Astrocyte (in vitro differentiated cells and primary cell): ENCODE data around the gene AUNIP. TPM values are rescaled to one million over a fixed set of nuclear protein-coding genes. Genes with fewer than 3 reads are reported as not detected.
A peak's percentile ranks its signal among the peaks of the same experiment; 100 is the strongest.

Experiments
- DNase-seq: peaks from one replicate; pipeline ENCODE4 v3.0.0-alpha.2; 2010; ENCODE audit warnings: low read depth
- FAIRE-seq: peaks from 2 replicates; lab custom pipeline; 2011; peaks lifted over from hg19 to GRCh38; lab: Jason Lieb, UNC
- H2AFZ ChIP-seq: 2 replicates; pipeline ENCODE4 v1.6.0; 2012; ENCODE audit warnings: low read depth, low read length, inconsistent platforms
- H3K27ac ChIP-seq: 2 replicates; pipeline ENCODE4 v1.5.1; 2011; ENCODE audit warnings: low read depth, low read length, inconsistent platforms
- H3K27me3 ChIP-seq: 2 replicates; pipeline ENCODE4 v1.6.0; 2011; ENCODE audit warnings: low read length, inconsistent platforms; ENCODE audit not compliant: insufficient read depth
- H3K36me3 ChIP-seq: 2 replicates; pipeline ENCODE4 v1.5.1; 2011; ENCODE audit warnings: low read length, inconsistent platforms; ENCODE audit not compliant: insufficient read depth
- H3K4me1 ChIP-seq: 2 replicates; pipeline ENCODE4 v1.5.1; 2011; ENCODE audit warnings: low read length, inconsistent platforms; ENCODE audit not compliant: insufficient read depth
- H3K4me2 ChIP-seq: 2 replicates; pipeline ENCODE4 v1.6.0; 2012; ENCODE audit warnings: low read length, inconsistent platforms
- H3K4me3 ChIP-seq: 2 replicates; pipeline ENCODE4 v1.5.1; 2011; ENCODE audit warnings: low read depth, mild to moderate bottlenecking, low read length, inconsistent platforms; ENCODE audit not compliant: insufficient read depth
- H3K79me2 ChIP-seq: 2 replicates; pipeline ENCODE4 v1.6.0; 2012; ENCODE audit warnings: mild to moderate bottlenecking, low read length, inconsistent platforms; ENCODE audit not compliant: insufficient read depth
- H3K9ac ChIP-seq: 2 replicates; pipeline ENCODE4 v1.6.0; 2012; ENCODE audit warnings: mild to moderate bottlenecking, low read length, inconsistent platforms
- H3K9me3 ChIP-seq: 2 replicates; pipeline ENCODE4 v1.5.1; 2012; ENCODE audit warnings: low read depth, mild to moderate bottlenecking, low read length, inconsistent platforms; ENCODE audit not compliant: insufficient read depth
- H4K20me1 ChIP-seq: 2 replicates; pipeline ENCODE4 v1.6.0; 2012; ENCODE audit warnings: low read length, inconsistent platforms; ENCODE audit not compliant: insufficient read depth
- H3K27ac Mint-ChIP-seq: one replicate; pipeline ENCODE4 v1.8.0; 2021; ENCODE audit warnings: mild to moderate bottlenecking, mixed read lengths; ENCODE audit not compliant: unreplicated experiment
- H3K27me3 Mint-ChIP-seq: one replicate; pipeline ENCODE4 v1.8.0; 2021; ENCODE audit warnings: low read depth, mixed read lengths; ENCODE audit not compliant: unreplicated experiment
- H3K36me3 Mint-ChIP-seq: one replicate; pipeline ENCODE4 v1.8.0; 2021; ENCODE audit warnings: low read depth, mixed read lengths; ENCODE audit not compliant: unreplicated experiment
- H3K4me1 Mint-ChIP-seq: one replicate; pipeline ENCODE4 v1.8.0; 2021; ENCODE audit warnings: low read depth, mixed read lengths; ENCODE audit not compliant: unreplicated experiment
- H3K4me3 Mint-ChIP-seq: one replicate; pipeline ENCODE4 v1.8.0; 2021; ENCODE audit warnings: mild to moderate bottlenecking, moderate library complexity, mixed read lengths; ENCODE audit not compliant: unreplicated experiment
- H3K9me3 Mint-ChIP-seq: one replicate; pipeline ENCODE4 v1.8.0; 2021; ENCODE audit warnings: mild to moderate bottlenecking, mixed read lengths; ENCODE audit not compliant: unreplicated experiment
- EZH2 ChIP-seq: IDR thresholded peaks from 2 replicates; pipeline ENCODE4 v1.6.1; 2012; ENCODE audit warnings: mild to moderate bottlenecking, low read length, inconsistent platforms; ENCODE audit not compliant: insufficient read depth
- total RNA-seq: library from RNA; stranded (reverse); gene quantifications from 2 replicates; pipeline ENCODE4 v1.2.1, GENCODE V29; 2021
- TF ChIP-seq, protein P1 (sequence below): IDR thresholded peaks from 2 replicates; pipeline ENCODE4 v1.5.1; 2011; ENCODE audit warnings: low read depth, mild to moderate bottlenecking, inconsistent platforms, low read length, moderate library complexity; ENCODE audit not compliant: insufficient read depth

Gene AUNIP
- total RNA-seq, 1 donor from 2014 or later = 2.1 TPM

DNA sequence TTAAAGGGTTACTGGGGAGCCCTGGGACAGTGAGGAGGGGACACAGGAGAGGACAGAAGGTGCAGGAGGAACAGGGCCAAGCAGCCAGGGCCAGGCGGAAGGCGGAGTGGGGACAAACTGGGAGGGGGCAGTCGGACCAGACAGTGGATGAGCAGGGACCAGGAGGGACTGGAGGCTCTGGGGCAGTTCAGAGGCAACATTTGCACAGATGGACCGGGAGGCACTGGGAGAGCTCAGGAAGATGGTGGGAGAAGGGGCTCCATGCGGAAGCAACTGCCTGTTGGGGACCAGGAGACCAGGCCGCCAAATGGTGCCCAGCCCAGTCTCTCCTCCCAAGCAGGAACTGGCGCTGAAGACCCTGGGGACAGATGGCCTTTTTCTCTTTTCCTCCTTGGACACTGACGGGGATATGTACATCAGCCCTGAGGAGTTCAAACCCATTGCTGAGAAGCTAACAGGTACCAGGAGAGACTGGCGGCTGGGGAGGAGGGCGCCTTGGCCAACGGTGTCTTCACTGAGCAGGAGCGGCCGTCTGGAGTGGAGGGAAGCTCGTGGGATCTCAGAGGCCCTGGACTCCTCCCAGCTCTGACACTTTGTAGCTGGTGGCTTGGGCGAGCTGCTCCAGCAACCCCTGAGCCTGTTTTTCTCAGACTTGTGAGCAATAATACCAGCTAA lies 58.4 kb downstream of the AUNIP start:
- Histone ChIP-seq H3K79me2 (peaks cover 15% of the 10 kb centered on the region), H3K4me2 (peak overlapping the region; percentile 95), H3K4me3 (peak overlapping the region; percentile 64), H3K9ac (peak overlapping the region; percentile 86), H3K4me1 (peaks cover 20% of the 10 kb centered on the region), H3K9me3 (no peaks in the 10 kb centered on the region), H4K20me1 (peaks cover 15% of the 10 kb centered on the region), H2AFZ (peak overlapping the region; percentile 58), H3K36me3 (peaks cover 2% of the 10 kb centered on the region), H3K27ac (no peak overlapping the region), H3K27me3 (no peaks in the 10 kb centered on the region)
- H3K4me3 Mint-ChIP-seq = peak overlapping the region; percentile 87
- no peak for TF ChIP-seq EZH2
- TF ChIP-seq, protein P1, sequence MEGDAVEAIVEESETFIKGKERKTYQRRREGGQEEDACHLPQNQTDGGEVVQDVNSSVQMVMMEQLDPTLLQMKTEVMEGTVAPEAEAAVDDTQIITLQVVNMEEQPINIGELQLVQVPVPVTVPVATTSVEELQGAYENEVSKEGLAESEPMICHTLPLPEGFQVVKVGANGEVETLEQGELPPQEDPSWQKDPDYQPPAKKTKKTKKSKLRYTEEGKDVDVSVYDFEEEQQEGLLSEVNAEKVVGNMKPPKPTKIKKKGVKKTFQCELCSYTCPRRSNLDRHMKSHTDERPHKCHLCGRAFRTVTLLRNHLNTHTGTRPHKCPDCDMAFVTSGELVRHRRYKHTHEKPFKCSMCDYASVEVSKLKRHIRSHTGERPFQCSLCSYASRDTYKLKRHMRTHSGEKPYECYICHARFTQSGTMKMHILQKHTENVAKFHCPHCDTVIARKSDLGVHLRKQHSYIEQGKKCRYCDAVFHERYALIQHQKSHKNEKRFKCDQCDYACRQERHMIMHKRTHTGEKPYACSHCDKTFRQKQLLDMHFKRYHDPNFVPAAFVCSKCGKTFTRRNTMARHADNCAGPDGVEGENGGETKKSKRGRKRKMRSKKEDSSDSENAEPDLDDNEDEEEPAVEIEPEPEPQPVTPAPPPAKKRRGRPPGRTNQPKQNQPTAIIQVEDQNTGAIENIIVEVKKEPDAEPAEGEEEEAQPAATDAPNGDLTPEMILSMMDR = no peak
- DNase-seq (no peak), FAIRE-seq (no peak)
- H3K4me1 Mint-ChIP-seq = peaks cover 11% of the 10 kb centered on the region
- H3K27ac Mint-ChIP-seq = no peak overlapping the region
- peaks cover 7% of the 10 kb centered on the region for H3K36me3 Mint-ChIP-seq
- H3K9me3 Mint-ChIP-seq = no peaks in the 10 kb centered on the region
- H3K27me3 Mint-ChIP-seq = peaks cover 4% of the 10 kb centered on the region

DNA sequence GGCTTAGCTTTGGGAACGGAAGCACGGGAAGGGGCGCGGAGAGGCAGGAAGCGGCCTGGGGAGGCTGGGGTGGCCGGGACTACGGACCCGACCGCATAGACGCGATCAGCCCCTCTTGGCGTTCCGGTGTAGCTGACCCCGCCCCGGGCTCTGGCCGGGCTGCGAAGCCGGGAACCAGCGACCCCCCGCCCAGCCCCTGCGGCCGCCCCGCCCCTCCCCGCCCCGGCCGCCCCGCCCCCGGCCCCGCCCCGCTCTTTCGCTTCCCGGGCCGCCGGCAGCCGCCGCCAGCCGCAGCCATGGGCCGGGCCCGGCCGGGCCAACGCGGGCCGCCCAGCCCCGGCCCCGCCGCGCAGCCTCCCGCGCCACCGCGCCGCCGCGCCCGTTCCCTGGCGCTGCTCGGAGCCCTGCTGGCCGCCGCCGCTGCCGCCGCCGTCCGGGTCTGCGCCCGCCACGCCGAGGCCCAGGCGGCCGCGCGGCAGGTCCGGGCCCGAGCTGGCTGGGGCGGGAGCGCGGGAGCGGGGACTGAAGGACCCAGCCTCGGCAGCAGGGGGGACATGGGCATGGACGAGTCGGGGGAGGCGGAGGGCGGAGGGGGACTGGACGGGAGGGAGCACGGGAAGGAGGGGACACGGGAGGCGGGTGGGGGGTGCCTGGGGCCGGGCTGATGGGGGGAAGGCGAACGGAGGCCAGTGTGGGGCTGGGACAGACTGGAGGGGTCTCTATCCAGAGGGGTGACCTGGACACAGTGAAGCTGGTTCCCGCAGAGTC lies 59.1 kb downstream of the AUNIP start, which contains the start of gene SELENON:
SELENON (plus strand) TSS at position 259 of the 768 bp plus-strand sequence; CDS start at position 297, 38 bp downstream.
- Mint-ChIP-seq H3K4me3 (peak within 1 kb of the TSS; percentile 87), H3K36me3 (peaks cover 5% of the 10 kb centered on the region), H3K9me3 (no peaks in the 10 kb centered on the region), H3K27ac (peak within 1 kb of the TSS; percentile 47), H3K27me3 (peaks cover 5% of the 10 kb centered on the region), H3K4me1 (peaks cover 15% of the 10 kb centered on the region)
- Histone ChIP-seq H3K27me3 (no peaks in the 10 kb centered on the region), H3K27ac (peak within 1 kb of the TSS; percentile 51), H2AFZ (peak within 1 kb of the TSS; percentile 96), H3K79me2 (peaks cover 15% of the 10 kb centered on the region), H3K4me3 (peak within 1 kb of the TSS; percentile 64), H4K20me1 (peaks cover 8% of the 10 kb centered on the region), H3K4me1 (peaks cover 13% of the 10 kb centered on the region), H3K4me2 (peak within 1 kb of the TSS; percentile 95), H3K36me3 (no peaks in the 10 kb centered on the region), H3K9ac (peak within 1 kb of the TSS; percentile 86), H3K9me3 (no peaks in the 10 kb centered on the region)
- FAIRE-seq (no peak), DNase-seq (peak; percentile 48)
- TF ChIP-seq, protein P1 = no peak
- no peak for TF ChIP-seq EZH2
